KBM-7 (cell line): ENCODE results near the gene NUAK1.

Source experiments
- DNase-seq: peaks from one replicate; pipeline ENCODE4 v3.0.0-alpha.2; 2015
- in situ Hi-C: fragments of 300-500 bp; cut with MboI; formaldehyde crosslinking; loops from 2 replicates; pipeline ENCODE4 v1.14.3; 2020; ENCODE audit warnings: low sequenced_read_pairs, low pct_unique_long_range_greater_than_20kb, mixed read lengths

The NUAK1 gene

GRCh38 chr12:106074361-106074705 is 64.4 kb downstream of the NUAK1 start:
- DNase-seq, result no peak

GRCh38 chr12:106073179-106073578 is 65.6 kb downstream of the NUAK1 start:
- in situ Hi-C loops, result no loop called here
- DNase-seq, result no peak

More at GRCh38 chr12:106074361-106074705, 64.4 kb downstream of the NUAK1 start:
- in situ Hi-C loops, result no loop called here

GRCh38 chr12:106072751-106073150 is 66.0 kb downstream of the NUAK1 start:
- DNase-seq, result no peak
- in situ Hi-C loops, result no loop called here

- in situ Hi-C loops, result no loop called here
- no peak for DNase-seq
Measured at GRCh38 chr12:106071686-106072085, 67.1 kb downstream of the NUAK1 start.

GRCh38 chr12:106070611-106071010 is 68.1 kb downstream of the NUAK1 start:
- in situ Hi-C loops, result no loop called here
- DNase-seq, result no peak

- no peak for DNase-seq
- in situ Hi-C loops, result no loop called here
Measured at GRCh38 chr12:106070147-106070546, 68.6 kb downstream of the NUAK1 start.

GRCh38 chr12:106068296-106068695 is 70.5 kb downstream of the NUAK1 start:
- in situ Hi-C loops, result no loop called here

GRCh38 chr12:106067606-106068205 is 71.0 kb downstream of the NUAK1 start:
- no peak for DNase-seq
- in situ Hi-C loops, result no loop called here

More at GRCh38 chr12:106068296-106068695, 70.5 kb downstream of the NUAK1 start:
- DNase-seq, result no peak

- DNase-seq, result no peak
- in situ Hi-C loops, result no loop called here
Measured at GRCh38 chr12:106066726-106067325, 71.9 kb downstream of the NUAK1 start.

- in situ Hi-C loops, result no loop called here
- no peak for DNase-seq
Measured at GRCh38 chr12:106066051-106066705, 72.6 kb downstream of the NUAK1 start.

- in situ Hi-C loops, result no loop called here
- no peak for DNase-seq
Measured at GRCh38 chr12:106065506-106065905, 73.2 kb downstream of the NUAK1 start.

GRCh38 chr12:106064721-106065021 is 74.1 kb downstream of the NUAK1 start:
- in situ Hi-C loops, result no loop called here
- DNase-seq, result no peak

- no peak for DNase-seq
- in situ Hi-C loops, result no loop called here
Measured at GRCh38 chr12:106063826-106064720, 74.7 kb downstream of the NUAK1 start.

- no peak for DNase-seq
- in situ Hi-C loops, result no loop called here
Measured at GRCh38 chr12:106062693-106063092, 76.1 kb downstream of the NUAK1 start.

- no peak for DNase-seq
- in situ Hi-C loops, result no loop called here
Measured at GRCh38 chr12:106058256-106059182, 80.2 kb downstream of the NUAK1 start.

GRCh38 chr12:106054049-106054448 is 84.7 kb downstream of the NUAK1 start:
- DNase-seq, result no peak
- in situ Hi-C loops, result no loop called here

GRCh38 chr12:106051853-106052531 is 86.8 kb downstream of the NUAK1 start:
- no peak for DNase-seq
- in situ Hi-C loops, result no loop called here

GRCh38 chr12:106049546-106049945 is 89.2 kb downstream of the NUAK1 start:
- DNase-seq, result no peak
- in situ Hi-C loops, result no loop called here
